IPS-11a (cell line): Measurements from ENCODE around the gene ELP4.
"Not testable (repeated sequence)": the region's sequence is repeated elsewhere in the genome, so short reads cannot be mapped to it uniquely, and the experiment has no call there.

Experiments used
- H3K4me3 ChIP-seq: one replicate; pipeline ENCODE4 v1.5.1; 2013; ENCODE audit warnings: low read depth, low read length, control low read depth

Gene ELP4

DNA sequence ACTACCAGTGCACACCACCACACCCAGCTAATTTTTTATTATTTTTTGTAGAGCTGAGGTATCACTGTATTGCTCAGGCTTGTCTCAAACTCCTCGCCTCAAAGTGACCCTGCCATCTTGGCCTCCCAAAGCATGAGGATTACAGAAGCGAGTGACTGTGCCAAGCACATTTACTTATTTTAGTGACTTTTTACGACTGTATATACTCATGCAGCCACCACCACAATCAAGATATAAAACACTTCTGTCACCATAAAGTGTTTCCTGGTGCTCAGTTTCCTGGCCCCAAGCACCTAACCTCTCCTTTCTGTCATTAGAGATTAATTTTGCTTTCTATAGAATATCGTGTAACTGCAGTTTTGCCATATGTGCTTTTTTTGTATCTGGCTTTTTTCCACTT lies 25.9 kb downstream of the ELP4 start:
- no peak overlapping the region for H3K4me3 ChIP-seq

DNA sequence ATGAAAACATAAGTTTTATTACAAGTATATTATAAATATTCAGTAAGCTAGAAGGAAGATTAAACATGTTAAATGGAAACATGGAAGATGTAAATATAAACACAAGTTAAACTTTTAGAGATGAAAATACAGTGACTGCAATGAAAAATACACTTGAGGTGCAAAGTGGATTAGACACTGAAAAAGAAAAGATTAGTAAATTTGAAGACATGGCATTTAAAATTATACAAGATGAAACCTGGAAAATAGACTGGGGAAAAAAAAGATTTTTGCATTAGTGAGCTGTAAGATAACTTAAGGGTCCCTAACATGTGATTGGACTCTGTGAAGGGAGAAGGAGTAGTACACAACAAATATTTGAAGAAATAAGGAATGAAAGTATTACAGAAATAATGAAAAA lies 33.3 kb downstream of the ELP4 start:
- no peak overlapping the region for H3K4me3 ChIP-seq

DNA sequence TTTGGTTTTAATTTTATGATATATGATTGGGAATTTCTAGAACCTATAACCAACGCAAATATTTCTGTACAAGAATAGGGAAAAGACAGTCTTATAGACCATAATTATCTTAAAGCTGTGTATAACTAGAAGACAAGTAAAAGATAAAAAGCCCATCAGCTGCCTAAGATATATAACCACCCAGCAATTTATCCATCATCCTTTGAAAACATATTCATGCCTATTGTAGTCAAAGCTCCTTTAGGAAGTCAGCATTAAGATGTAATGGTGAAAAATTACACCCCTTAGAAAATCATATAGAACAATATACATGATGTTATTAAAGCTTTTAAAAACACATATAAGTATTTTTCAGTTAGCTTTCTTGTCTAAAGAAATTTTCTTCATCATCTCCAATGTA lies 46.4 kb downstream of the ELP4 start:
- H3K4me3 ChIP-seq, result no peak overlapping the region

DNA sequence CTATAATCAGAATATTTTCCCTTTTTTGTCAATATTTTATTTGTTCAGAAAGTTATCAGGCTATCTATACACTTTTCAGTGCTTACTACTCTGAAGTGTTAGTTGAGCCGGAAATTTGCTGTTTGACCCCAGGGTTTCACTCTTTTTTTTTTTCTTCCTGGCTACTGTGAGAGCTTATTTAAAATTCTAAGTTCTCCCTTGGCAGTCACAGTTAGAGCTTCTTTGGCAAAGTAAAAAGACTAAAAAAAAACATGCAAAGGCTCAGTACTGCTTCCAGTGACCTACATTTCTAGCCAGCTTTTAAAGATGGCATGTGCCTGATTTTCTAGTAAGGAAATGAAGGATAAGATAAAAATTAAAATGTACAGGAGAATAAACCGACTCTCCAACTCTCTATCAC lies 48.4 kb downstream of the ELP4 start:
- no peak overlapping the region for H3K4me3 ChIP-seq

GRCh38 chr11:31560842-31561476 lies 51.4 kb downstream of the ELP4 start:
- no peak overlapping the region for H3K4me3 ChIP-seq

GRCh38 chr11:31564517-31564916 lies 55.0 kb downstream of the ELP4 start:
- H3K4me3 ChIP-seq, result not testable (repeated sequence)

DNA sequence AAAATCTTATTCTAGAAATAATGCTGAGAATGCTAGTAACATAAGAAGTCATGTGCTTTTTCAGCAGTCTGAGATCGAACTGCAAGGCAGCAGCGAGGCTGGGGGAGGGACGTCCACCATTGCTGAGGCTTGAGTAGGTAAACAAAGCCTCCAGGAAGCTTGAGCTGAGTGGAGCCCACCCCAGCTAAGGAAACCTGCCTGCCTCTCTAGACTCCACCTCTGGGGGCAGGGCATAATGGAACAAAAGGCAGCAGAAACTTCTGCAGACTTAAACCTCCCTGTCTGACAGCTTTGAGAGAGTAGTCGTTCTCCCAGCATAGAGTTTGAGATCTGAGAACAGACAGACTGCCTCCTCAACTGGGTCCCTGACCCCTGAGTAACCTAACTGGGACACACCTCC lies 64.6 kb downstream of the ELP4 start:
- H3K4me3 ChIP-seq, result not testable (repeated sequence)

DNA sequence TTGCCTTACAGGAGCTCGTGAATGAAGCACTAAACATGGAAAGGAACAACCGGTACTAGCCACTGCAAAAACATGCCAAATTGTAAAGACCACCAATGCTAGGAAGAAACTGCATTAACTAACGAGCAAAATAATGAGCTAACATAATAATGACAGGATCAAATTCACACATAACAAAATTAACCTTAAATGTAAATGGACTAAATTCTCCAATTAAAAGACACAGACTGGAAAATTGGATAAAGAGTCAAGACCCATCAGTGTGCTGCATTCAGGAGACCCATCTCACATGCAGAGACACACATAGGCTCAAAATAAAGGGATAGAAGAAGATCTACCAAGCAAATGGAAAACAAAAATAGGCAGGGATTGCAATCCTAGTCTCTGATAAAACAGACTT lies 66.2 kb downstream of the ELP4 start:
- not testable (repeated sequence) for H3K4me3 ChIP-seq

DNA sequence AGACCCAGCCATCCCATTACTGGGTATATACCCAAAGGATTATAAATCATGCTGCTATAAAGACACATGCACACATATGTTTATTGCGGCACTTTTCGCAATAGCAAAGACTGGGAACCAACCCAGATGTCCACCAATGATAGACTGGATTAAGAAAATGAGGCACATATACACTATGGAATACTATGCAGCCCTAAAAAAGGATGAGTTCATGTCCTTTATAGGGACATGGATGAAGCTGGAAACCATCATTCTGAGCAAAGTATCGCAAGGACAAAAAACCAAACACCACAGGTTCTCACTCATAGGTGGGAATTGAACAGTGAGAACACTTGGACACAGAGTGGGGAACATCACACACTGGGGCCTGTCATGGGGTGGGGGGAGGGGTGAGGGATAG lies 69.8 kb downstream of the ELP4 start:
- H3K4me3 ChIP-seq, result not testable (repeated sequence)

- H3K4me3 ChIP-seq, result no peak overlapping the region
Measured at GRCh38 chr11:31582697-31583096, 73.1 kb downstream of the ELP4 start.

- H3K4me3 ChIP-seq, result no peak overlapping the region
Measured at GRCh38 chr11:31598454-31598853, 88.9 kb downstream of the ELP4 start.

DNA sequence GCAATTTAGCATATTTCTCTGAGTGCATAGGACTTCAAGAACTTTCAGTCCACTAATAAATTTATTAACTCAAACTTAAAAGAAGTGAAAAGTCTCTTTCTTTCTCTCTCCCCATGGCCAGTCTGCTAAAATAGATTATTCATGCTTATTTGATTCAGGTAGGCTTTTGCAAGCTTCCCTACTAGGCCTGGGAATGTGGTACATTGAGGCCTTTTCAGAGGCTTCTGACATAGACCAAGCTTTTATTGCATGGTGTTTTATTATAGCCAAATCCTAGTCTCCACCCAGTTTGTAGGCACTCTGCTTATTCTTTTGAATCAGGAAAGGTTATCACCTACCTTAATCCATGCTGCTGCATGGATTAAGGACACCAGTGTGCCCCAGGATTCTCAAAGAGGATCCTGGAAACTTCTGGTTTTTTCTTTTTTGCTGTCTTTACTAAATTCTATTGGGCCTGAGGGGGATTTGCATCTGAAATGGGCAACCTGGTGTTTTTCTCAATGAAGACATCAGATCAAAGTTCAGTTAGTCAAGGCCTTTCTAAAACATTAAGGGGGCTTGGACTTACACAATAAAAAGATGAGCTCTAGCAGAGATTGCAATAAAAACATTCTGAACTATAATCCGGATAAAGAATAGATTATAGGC lies 92.2 kb downstream of the ELP4 start:
- no peak overlapping the region for H3K4me3 ChIP-seq

- no peak overlapping the region for H3K4me3 ChIP-seq
Measured at GRCh38 chr11:31606893-31607292, 97.3 kb downstream of the ELP4 start.

DNA sequence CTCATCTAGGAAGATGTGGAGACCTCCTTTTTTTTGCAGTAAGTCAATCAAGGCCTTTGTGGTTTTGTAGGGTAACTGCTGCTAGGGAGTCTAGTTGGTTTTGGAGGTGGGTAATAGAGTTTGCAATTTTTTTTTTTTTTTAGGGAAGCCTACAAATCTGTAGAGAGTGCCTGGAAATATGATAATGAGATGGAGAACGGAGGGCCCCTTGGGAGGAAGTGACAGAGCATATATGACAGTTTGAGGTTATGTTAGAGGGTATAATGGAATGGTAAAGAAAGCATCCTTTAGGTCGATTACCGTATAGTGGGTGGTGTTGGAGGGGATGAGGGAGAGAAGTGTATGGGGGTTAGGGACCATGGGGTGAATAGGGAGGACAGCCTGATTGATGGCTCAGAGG lies 98.3 kb downstream of the ELP4 start:
- no peak overlapping the region for H3K4me3 ChIP-seq

DNA sequence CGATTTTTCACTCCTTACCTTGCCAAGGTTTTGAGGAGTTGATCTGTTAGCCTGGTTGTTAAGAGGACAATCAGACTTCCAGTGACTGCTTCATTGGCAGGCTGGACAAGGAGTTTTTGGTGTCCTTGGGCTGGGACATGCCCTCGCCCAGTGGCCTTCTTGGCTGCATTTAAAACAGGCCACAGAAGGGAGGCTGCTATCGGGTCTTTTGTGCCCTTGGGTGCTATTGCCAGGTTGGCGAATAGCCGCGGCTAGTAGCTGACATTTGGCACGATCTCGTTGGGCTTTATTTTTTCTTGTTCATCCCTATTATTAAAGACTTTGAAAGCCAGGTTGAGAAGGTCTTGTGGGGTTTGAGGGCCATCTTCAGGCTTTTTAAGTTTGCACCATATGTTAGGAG lies 99.4 kb downstream of the ELP4 start:
- H3K4me3 ChIP-seq, result no peak overlapping the region

DNA sequence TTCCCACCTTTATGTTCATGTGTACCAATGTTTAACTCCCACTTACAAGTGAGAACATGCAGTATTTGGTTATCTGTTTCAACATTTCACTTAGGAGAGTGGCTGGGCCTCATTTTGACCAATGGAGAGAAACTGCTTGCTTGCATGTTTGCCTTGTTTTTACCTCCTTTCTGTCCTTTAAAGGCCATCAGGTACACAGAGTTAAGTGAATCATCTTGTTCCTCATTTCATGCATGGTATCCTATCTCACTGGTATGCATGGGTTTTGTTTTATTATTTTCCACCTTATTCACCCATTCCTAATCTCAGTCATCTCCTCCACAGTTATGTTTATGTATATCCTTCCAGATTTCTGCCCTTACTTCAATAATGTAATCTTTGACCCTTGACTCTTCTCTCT lies 101.0 kb downstream of the ELP4 start:
- no peak overlapping the region for H3K4me3 ChIP-seq

DNA sequence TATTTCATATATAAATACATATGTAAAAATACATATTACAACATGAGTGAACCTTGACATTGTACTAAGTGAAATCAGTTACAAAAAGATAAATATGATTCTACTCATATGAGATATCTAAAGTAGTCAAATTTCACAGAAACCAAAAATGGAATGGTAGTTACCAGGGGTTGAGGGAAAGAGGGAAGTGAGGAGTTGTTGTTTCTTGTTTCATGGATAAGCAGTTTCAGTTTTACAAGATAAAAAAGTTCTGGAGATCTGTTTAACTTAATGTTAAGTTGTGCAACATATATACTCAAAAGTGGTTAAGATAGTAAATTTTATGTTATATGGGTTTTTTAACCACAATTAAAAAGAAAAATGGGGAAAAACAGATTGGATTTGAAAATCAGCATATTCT lies 107.7 kb downstream of the ELP4 start:
- no peak overlapping the region for H3K4me3 ChIP-seq

DNA sequence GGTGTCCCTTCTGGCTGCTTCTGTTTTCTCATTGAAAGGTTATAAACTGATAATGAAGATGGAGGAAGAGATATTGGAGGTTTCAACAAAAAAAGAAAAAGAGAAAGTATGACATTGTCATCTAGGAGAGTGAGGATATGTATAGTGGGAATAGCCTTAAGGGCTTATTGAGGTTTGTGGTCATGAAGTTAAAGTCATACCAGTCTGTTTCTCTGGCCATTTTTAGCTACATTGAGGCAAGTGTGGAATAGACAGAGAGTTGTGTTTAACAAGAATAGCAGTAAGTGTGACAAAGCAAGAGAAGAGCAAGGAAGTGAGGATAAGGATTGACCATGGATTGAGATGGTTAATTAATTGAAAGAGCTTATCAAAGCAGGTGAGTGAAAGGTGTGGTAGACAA lies 110.4 kb downstream of the ELP4 start:
- H3K4me3 ChIP-seq, result no peak overlapping the region

- no peak overlapping the region for H3K4me3 ChIP-seq
Measured at GRCh38 chr11:31620434-31620833, 110.9 kb downstream of the ELP4 start.

GRCh38 chr11:31625868-31626267 lies 116.3 kb downstream of the ELP4 start:
- no peak overlapping the region for H3K4me3 ChIP-seq

DNA sequence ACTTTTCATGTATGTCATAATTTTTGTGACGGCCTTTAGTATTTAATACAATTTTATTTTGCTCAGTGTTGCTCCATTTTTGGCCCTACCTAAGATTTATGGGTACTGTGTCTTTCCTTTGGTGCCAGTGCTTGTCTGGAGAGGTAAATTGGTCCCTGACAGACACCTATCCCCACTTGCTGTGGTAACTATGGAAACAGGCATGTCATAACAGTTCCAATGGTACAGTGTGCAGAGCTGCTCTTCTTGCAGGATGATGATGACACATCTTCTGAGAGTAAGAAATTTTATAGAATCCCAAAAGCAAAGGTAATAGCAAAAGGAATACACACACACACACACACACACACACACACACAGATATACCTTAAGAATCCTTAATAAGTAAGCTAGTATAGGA lies 118.5 kb downstream of the ELP4 start:
- H3K4me3 ChIP-seq, result no peak overlapping the region

- no peak overlapping the region for H3K4me3 ChIP-seq
Measured at GRCh38 chr11:31636983-31637382, 127.4 kb downstream of the ELP4 start.

DNA sequence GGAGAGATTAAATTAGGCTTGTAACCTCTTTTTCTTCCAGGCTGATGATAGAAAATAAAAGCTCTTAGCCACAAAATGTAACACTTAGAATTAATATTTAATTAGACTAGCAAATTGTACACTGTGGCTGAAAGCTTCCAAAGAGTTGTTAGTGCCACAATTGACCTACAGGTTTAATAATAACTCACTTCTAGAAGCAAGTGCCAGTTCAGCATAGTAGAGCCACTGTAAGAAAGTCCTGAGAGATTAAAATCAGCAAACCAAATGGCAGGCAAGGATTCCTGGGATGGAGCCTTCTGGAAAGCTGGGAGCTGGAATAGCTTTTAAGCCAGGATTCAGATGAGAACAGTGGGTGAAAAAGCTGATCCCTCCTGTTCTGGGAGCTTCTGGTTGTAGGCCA lies 131.0 kb downstream of the ELP4 start:
- no peak overlapping the region for H3K4me3 ChIP-seq
